Lung (tissue), 12 donors: ENCODE results near the gene NFASC. TPM values are rescaled to one million over a fixed set of nuclear protein-coding genes. Genes with fewer than 3 reads are reported as not detected.

ENCODE experiments used
- ATAC-seq: fragments of 200-7000 bp; cut with Tn5 transposase; one replicate; pipeline ENCODE4 v1.9.1; 2020; ENCODE audit warnings: moderate number of reproducible peaks; ENCODE audit not compliant: insufficient read depth, low FRiP score
- DNase-seq, 3 donors: peaks; one replicate each; pipeline ENCODE4 v3.0.0-alpha.2; 2013 to 2017
- H3K27ac ChIP-seq, 2 donors: one replicate each; pipeline ENCODE4 v1.5.1; 2013; ENCODE audit warnings: mild to moderate bottlenecking in 2 of 2, moderate library complexity in 2 of 2, control low read depth in 1 of 2, inconsistent platforms in 1 of 2, low read depth in 1 of 2, low read length in 1 of 2
- H3K27me3 ChIP-seq, 3 donors: one replicate each; pipeline ENCODE4 v1.5.1; 2013; ENCODE audit warnings: low read length in 2 of 3; ENCODE audit not compliant: control insufficient read depth in 3 of 3, insufficient read depth in 3 of 3
- H3K36me3 ChIP-seq, 4 donors: one replicate each; pipeline ENCODE4 v1.5.1; 2013; ENCODE audit warnings: low read length in 4 of 4, mild to moderate bottlenecking in 1 of 4, moderate library complexity in 1 of 4; ENCODE audit not compliant: control insufficient read depth in 4 of 4, insufficient read depth in 4 of 4
- H3K4me1 ChIP-seq, 5 donors: one replicate each; pipeline ENCODE4 v1.5.1; 2013; ENCODE audit warnings: low read length in 5 of 5, mild to moderate bottlenecking in 2 of 5, moderate library complexity in 1 of 5; ENCODE audit not compliant: control insufficient read depth in 5 of 5, insufficient read depth in 5 of 5
- H3K4me3 ChIP-seq: one replicate; pipeline ENCODE4 v1.5.1; 2013; ENCODE audit warnings: mild to moderate bottlenecking, control low read depth, moderate library complexity
- H3K9ac ChIP-seq, 2 donors: one replicate each; pipeline ENCODE4 v1.5.1; 2013; ENCODE audit warnings: low read length in 2 of 2, control low read depth in 1 of 2; ENCODE audit not compliant: insufficient read depth in 1 of 2
- H3K9me3 ChIP-seq, 4 donors: one replicate each; pipeline ENCODE4 v1.5.1; 2013; ENCODE audit warnings: low read length in 3 of 4, mild to moderate bottlenecking in 1 of 4, moderate library complexity in 1 of 4; ENCODE audit not compliant: control insufficient read depth in 4 of 4, insufficient read depth in 3 of 4
- WGBS, 2 donors: extraction: QIAGEN DNeasy Blood & Tissue Kit; methylation state at CpG; one replicate each; pipeline ENCODE4 v1.1.7; 2013; 5-methylcytosine and 5-hydroxymethylcytosine counted together
- polyA plus RNA-seq, 2 donors: library from polyadenylated mRNA; stranded (reverse); fragments of 200-250 nt; gene quantifications; one replicate each; pipeline ENCODE4 v1.2.1, GENCODE V29; 2013
- total RNA-seq, 2 donors: library from RNA; depleted of rRNA in 1 of 2; stranded (reverse); fragments of >200 nt in 1 of 2; gene quantifications; one replicate each; pipeline ENCODE4 v1.2.1, GENCODE V29; 2014 to 2021
- TF ChIP-seq, protein P1 (sequence below): IDR thresholded peaks from 2 replicates; pipeline ENCODE4 v1.5.1; 2012; ENCODE audit warnings: mild to moderate bottlenecking; ENCODE audit errors: control extremely low read depth, extremely low read depth
- donor health status: control.
- donor health status: control.
- donor health status: Bipolar disorder and iron deficiency.
- donor health status: healthy.
- donor health status: DM: yes; HTN: yes; CAD: no.

The NFASC gene
- total and polyA plus RNA-seq, 4 donors, result 1.8 to 11.2 (median 3.8) TPM

DNA sequence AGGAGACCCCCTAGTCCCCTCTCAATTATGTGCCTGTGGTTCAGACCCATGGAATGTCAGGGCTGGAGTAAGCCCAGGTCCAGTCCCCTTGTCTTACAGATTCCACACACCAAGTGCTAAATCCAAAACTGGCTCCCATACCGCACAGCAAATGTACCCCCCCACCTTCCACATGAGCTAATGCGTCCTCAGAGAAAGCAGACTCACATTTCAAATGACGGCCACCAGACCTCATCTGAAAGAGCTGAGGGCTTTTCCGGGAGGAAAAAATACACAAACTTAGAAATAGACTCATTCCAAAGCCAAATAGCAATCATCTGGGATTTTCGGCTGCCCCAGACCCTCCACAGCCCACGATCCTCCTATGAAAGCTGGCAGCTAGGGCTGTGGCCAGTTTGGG, 159.6 kb downstream of the NFASC start:
- 75 to 90% methylated on average over 6 of the region's 6 CpGs for WGBS, 2 donors
- ATAC-seq, result no peak
- Histone ChIP-seq H3K36me3 (no peaks in the 10 kb centered on the region), H3K27ac (no peak overlapping the region), H3K9me3 (peaks cover 0 to 2% (median 0%) of the 10 kb centered on the region in 4 donors), H3K27me3 (peaks cover 0 to 12% (median 0%) of the 10 kb centered on the region in 3 donors), H3K4me1 (no peaks in the 10 kb centered on the region), H3K4me3 (no peak overlapping the region), H3K9ac (no peak overlapping the region)
- TF ChIP-seq, protein P1, sequence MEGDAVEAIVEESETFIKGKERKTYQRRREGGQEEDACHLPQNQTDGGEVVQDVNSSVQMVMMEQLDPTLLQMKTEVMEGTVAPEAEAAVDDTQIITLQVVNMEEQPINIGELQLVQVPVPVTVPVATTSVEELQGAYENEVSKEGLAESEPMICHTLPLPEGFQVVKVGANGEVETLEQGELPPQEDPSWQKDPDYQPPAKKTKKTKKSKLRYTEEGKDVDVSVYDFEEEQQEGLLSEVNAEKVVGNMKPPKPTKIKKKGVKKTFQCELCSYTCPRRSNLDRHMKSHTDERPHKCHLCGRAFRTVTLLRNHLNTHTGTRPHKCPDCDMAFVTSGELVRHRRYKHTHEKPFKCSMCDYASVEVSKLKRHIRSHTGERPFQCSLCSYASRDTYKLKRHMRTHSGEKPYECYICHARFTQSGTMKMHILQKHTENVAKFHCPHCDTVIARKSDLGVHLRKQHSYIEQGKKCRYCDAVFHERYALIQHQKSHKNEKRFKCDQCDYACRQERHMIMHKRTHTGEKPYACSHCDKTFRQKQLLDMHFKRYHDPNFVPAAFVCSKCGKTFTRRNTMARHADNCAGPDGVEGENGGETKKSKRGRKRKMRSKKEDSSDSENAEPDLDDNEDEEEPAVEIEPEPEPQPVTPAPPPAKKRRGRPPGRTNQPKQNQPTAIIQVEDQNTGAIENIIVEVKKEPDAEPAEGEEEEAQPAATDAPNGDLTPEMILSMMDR, result no peak
- no peak for DNase-seq

DNA sequence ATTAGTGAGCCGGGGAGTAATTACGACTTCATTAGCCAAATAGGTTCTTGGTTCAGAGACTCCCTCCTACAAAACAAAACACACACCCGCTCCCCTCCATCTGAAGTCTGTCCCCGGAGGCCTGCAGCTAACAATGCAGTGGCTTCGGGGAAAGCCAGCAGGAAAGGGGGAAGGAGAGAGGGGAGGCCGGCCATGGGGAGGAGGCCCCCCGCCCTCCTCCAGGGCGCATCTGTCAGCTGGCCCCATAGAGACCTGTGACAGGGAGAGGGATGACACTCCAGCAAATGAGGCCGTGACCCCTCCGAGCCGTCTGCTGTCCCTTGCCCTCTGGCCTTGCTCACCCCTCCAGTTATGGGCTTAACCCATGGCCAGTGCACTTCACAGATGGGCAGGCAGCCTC, 160.2 kb downstream of the NFASC start:
- Histone ChIP-seq H3K4me1 (no peaks in the 10 kb centered on the region), H3K4me3 (no peak overlapping the region), H3K36me3 (no peaks in the 10 kb centered on the region), H3K9me3 (peaks cover 0 to 2% (median 0%) of the 10 kb centered on the region in 4 donors), H3K27ac (no peak overlapping the region), H3K9ac (no peak overlapping the region), H3K27me3 (peaks cover 0 to 13% (median 0%) of the 10 kb centered on the region in 3 donors)
- DNase-seq (no peak), ATAC-seq (no peak)
- 56 to 71% methylated on average over 11 of the region's 11 CpGs for WGBS, 2 donors
- TF ChIP-seq, protein P1, result no peak

DNA sequence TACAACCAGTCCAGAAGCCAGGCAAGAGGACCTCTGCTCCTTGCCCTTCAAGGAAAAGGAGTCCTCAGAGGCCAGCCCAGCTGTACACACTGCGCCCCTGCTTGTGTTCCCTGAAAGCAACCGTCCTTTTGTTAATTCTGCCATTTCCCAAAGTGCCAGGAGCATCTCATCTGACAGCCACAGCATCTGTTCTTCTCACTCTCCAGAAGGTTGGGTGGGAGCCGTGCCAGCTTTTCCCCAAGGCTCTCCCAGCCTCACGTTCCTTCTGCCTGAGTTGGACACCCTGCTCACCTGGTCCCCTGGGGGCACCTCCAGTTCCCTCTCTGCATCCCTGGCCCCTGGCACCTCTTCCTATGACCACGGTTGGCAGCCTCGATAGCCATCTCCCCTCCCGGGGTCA, 161.8 kb downstream of the NFASC start:
- H3K27me3 ChIP-seq, result peaks cover 0 to 12% (median 0%) of the 10 kb centered on the region in 3 donors
- H3K27ac ChIP-seq, result no peak overlapping the region
- no peak overlapping the region for H3K9ac ChIP-seq
- ATAC-seq (no peak), DNase-seq (no peak)
- H3K36me3 ChIP-seq, result no peaks in the 10 kb centered on the region
- 86 to 88% methylated on average over 7 of the region's 7 CpGs for WGBS, 2 donors
- H3K4me3 ChIP-seq, result no peak overlapping the region
- TF ChIP-seq, protein P1, result no peak
- peaks cover 0 to 4% (median 0%) of the 10 kb centered on the region in 4 donors for H3K9me3 ChIP-seq
- H3K4me1 ChIP-seq, result no peaks in the 10 kb centered on the region

GRCh38 chr1:205037539-205037938, 166.9 kb downstream of the NFASC start:
- TF ChIP-seq, protein P1, result no peak
- ATAC-seq, result no peak
- WGBS, 2 donors, result 88 to 91% methylated on average over 9 of the region's 9 CpGs

More at GRCh38 chr1:205037539-205037938, 166.9 kb downstream of the NFASC start:
- Histone ChIP-seq H3K9ac (no peak overlapping the region), H3K4me1 (no peaks in the 10 kb centered on the region), H3K4me3 (no peak overlapping the region), H3K9me3 (peaks cover 0 to 2% (median 0%) of the 10 kb centered on the region in 4 donors), H3K36me3 (no peaks in the 10 kb centered on the region), H3K27me3 (peaks cover 0 to 33% (median 7%) of the 10 kb centered on the region in 3 donors), H3K27ac (no peak overlapping the region)
- DNase-seq, result no peak
